Adrenal gland (tissue), 5 donors: Measurements from ENCODE around the gene OGA.

ENCODE experiments used
- POLR2A ChIP-seq, 2 donors: fragments of 450-650 bp; IDR thresholded peaks; one replicate each; pipeline ENCODE4 v1.6.1; 2017; ENCODE audit warnings: antibody characterized with exemption in 2 of 2, mild to moderate bottlenecking in 2 of 2, moderate library complexity in 1 of 2
- TF ChIP-seq, protein P1 (sequence below), 6 experiments: fragments of 450-650 bp in 4 of 6; fragments of 200-600 bp in 2 of 6; sonication (generic) in 1 of 6; IDR thresholded peaks; 1 replicate in 5 of 6; 2 replicates in 1 of 6; pipeline versions ENCODE4 v1.5.1 to v1.8.0; 2016 to 2021; ENCODE audit warnings: antibody characterized with exemption in 6 of 6, mild to moderate bottlenecking in 2 of 6, moderate library complexity in 1 of 6
- donor health status: DM: no; HTN: no; CAD: no.

DNA sequence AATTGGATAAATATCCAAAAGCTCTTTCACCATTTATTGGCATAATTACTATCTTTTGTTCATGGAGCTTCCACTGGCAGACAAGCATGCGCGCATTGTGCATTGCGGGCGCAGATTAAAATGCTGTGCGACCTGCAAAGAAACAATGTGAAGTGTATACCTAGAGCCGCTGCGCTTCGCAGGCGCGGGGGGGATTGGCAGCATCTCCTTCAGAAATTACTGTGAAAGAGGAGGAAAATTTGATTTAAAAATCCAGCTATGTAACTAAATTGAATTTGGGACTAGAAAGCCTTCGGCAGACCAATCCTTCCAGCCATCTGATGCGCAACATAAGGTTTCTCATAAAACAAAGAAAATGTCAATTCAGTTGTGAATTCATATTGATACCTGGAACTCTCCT is 24.7 kb downstream of the OGA start:
- TF ChIP-seq, protein P1, sequence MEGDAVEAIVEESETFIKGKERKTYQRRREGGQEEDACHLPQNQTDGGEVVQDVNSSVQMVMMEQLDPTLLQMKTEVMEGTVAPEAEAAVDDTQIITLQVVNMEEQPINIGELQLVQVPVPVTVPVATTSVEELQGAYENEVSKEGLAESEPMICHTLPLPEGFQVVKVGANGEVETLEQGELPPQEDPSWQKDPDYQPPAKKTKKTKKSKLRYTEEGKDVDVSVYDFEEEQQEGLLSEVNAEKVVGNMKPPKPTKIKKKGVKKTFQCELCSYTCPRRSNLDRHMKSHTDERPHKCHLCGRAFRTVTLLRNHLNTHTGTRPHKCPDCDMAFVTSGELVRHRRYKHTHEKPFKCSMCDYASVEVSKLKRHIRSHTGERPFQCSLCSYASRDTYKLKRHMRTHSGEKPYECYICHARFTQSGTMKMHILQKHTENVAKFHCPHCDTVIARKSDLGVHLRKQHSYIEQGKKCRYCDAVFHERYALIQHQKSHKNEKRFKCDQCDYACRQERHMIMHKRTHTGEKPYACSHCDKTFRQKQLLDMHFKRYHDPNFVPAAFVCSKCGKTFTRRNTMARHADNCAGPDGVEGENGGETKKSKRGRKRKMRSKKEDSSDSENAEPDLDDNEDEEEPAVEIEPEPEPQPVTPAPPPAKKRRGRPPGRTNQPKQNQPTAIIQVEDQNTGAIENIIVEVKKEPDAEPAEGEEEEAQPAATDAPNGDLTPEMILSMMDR (IDR thresholded peaks at IDR 0.05): no peak
- TF ChIP-seq POLR2A (IDR thresholded peaks at IDR 0.05): no peak
